Occipital lobe (tissue), 2 donors: ENCODE measurements around the gene TBC1D9. TPM values are rescaled to one million over a fixed set of nuclear protein-coding genes. Genes with fewer than 3 reads are reported as not detected.

Source experiments
- DNase-seq: peaks from one replicate; lab custom pipeline; 2025; lab: John Stamatoyannopoulos, UW
- total RNA-seq: library from RNA; depleted of rRNA; stranded (reverse); fragments of >200 nt; gene quantifications from one replicate; pipeline ENCODE4 v1.2.3, GENCODE V29; 2014

Gene TBC1D9
- total RNA-seq, 1 donor from 2014 or later, result 54.0 TPM

DNA sequence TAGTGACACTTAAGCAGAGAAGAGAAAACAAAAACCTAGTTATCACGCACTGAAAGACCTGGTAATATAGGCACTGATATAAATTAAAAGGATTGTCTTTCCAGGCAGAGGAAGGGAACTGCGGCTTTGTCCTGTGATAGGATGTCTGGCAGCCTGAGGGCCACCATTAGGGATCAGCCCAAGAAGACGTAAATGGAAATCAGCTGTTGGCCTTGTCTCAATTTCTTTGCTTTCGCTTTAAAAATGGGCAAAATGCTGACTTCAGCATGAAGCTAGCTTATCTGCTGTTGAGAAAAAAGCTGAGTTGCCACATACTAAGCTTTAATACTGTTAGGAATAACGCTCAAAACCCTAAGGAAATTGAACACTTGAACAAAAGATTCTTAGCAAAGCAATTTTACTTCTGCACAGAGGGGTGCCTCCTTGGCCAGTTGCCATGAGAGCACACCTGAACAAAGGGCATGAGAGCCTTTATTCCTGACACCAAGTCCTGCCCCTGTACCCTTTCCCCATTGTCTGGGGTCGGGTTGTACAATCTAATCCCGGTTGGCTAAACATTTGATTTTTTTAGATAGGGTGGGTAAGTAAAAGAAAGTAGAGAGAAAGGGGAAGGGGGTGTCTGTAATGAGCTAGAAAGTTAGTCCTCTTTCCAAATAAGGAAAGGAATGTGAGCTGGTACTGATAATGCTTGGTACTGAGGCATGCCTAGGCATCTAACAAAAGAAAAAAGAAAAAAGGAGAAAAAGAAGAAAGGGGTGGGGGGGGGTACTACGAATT lies 102.3 kb downstream of the TBC1D9 start:
- no peak for DNase-seq

- DNase-seq, result no peak
Measured at GRCh38 chr4:140652601-140653000, 103.6 kb downstream of the TBC1D9 start.

DNA sequence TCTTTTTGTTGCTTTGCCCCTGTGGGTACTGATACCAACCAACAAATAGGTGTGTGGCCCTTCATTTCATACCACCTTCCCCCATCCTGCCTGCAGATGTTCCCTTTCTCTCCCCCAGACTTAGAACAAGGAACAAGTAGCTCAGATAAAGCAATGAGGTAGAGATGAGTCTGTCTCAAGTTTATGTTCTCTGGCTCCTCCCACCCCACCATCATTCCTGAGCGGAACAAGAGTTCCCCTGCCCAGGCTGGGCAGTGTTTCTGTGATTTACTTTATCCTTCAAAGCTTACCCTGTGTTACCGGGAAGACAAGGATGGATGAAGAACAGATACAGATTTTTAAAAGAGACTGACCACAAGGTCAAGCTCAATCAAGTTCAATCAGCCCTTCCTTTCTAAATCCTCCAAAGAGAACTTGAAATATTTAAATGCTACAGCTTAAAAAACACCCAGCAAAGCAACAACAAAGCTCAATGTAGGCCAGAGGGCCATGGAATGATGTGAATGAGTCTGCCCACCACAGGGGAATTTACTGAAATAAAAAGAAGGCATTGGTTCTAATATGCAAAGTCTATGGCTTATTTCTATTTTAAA lies 107.4 kb downstream of the TBC1D9 start:
- no peak for DNase-seq

DNA sequence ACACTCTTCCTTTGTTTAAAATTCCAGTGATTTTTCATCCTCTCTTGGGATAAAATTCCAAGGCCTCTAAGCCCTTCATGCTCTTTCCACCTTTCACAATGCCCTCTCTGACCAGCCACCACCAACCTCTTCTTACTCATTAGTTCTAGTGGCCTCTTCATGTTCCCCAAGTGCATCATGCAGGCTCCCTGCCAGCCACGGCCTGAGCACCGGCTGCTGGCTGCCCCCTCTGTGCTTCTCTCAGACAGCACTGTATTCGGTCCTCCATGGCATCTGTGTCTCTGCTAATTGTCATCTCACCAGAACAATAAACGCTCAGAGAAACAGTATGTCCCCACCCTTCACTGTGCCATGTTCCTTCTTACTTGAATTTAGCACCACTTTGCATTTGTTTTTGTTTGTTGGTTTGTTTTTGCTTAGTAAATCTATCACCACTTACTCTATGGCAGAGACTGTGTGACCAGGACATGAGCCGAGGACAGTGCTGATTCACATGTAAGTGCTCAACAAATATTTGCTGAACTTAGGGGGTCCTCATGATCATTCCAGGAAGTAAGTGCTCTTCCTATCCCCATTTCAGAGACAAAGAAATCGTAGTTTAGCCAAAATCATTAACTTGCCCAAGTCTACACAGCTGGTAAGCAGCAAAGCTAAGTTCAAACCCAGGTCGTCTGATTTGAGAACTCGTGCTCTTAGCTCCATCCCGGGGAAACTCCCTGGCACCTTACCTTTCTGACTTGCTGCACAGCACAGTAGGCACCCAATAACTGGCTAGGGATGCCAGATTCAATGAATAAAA lies 110.4 kb downstream of the TBC1D9 start:
- DNase-seq, result no peak

DNA sequence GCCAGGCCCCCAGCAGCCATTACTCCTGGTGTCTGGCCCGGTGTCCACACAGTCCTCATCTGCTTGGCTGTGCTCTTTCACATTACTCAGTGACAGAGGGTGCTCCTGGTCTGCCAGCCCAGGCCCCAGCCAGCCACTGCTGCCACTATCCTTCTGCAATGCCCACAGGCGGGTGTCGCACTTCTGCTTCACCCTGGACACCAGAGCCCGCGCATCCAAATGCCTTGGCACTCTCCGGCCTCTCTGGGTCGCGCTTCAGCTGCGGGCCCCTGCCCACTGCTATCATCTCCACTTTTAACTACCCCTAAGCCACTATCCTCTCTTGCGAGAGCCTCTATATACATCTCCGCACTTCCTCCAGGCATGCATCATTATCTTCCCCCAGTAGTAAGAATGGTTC lies 111.0 kb downstream of the TBC1D9 start:
- no peak for DNase-seq

- DNase-seq, result no peak
Measured at GRCh38 chr4:140644470-140645185, 111.6 kb downstream of the TBC1D9 start.

DNA sequence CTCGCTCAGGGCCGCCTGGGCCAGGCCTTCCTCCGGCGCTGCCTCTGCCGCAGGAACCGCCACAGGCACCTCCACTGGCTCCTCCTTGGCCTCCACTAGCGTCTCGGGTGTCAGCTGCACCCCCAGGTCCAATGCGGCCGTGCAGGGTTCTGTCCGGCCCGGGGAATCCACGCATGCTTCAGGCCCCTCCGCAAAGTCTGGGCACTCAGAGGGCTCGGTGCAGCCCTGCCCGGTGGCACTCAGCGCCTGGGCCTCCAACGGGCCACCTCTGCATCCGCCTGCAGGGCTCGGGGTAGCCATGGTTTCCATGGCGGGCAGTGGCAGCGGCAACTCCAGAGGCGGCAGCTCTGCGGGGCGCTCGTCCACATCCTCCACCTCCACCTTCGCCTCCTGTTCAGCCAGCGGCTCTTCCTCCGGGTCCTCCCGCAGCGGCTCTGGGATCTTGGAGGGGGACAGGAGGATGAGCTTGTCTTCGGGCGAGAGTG lies 112.6 kb downstream of the TBC1D9 start:
- no peak for DNase-seq

- no peak for DNase-seq
Measured at GRCh38 chr4:140642674-140643437, 113.3 kb downstream of the TBC1D9 start.

- no peak for DNase-seq
Measured at GRCh38 chr4:140641789-140642439, 114.3 kb downstream of the TBC1D9 start.

DNA sequence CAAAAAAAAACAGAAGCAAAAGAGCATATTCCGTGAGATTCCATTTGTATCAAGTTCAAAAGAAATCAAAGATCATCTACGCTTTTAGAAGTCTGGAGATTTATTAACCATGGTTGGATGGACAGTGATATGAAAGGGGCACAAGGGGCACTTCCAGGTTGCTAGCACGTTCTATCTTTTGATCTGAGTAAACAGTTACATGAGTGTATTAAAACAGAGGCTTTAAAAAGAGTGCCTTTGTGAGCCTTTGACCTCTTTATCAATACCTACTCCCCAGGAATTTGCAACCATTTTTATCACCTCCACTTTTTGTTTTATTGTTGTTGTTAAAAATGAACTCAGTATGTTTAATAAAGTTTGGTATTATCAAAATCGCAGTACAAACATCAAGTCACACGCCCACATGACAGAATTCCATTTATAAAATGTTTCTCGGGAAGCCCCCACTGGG lies 115.1 kb downstream of the TBC1D9 start:
- no peak for DNase-seq

- no peak for DNase-seq
Measured at GRCh38 chr4:140640150-140640748, 115.9 kb downstream of the TBC1D9 start.

- no peak for DNase-seq
Measured at GRCh38 chr4:140639066-140639465, 117.1 kb downstream of the TBC1D9 start.

DNA sequence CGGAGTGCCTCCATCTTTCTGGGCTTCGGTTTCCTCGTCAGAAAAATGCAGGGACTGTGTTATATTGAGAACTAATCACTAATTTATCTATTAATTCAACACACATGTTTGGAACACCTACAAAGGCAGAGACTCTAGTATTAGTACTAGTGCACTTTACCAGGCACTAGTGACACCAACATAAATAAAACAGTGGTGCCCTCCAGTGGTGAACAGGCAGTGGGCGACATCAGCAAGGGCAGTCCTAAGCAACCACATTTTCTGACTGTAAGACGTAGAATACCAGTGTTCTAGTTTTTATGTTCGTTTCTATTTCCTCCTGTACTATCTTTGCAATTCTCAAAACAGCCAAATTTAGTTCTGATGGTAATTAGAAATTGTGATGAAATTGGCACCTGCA lies 118.3 kb downstream of the TBC1D9 start:
- DNase-seq, result no peak

DNA sequence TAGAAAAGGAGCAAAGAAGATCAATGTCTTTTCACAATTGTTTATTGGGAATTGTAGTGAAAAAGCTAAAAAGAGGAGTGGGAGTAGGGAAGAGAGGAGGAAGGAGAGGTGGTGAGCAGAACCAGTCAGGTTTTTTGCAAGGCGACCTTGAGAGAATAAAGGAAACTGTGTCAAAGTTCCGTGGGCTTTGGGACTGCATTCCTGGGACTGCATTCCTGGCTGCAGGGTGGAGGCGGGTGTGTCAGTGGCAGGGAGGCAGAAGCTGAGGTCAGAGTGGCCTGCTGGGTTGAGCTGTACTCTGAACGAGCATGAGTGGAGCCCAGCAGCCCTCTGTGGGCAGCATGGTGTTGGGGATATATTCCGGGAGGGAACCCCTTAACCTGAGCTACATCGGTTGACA lies 120.6 kb downstream of the TBC1D9 start:
- DNase-seq, result no peak

- no peak for DNase-seq
Measured at GRCh38 chr4:140633951-140634350, 122.2 kb downstream of the TBC1D9 start.

- no peak for DNase-seq
Measured at GRCh38 chr4:140633124-140633523, 123.1 kb downstream of the TBC1D9 start.

- DNase-seq, result no peak
Measured at GRCh38 chr4:140630246-140630645, 125.9 kb downstream of the TBC1D9 start.

DNA sequence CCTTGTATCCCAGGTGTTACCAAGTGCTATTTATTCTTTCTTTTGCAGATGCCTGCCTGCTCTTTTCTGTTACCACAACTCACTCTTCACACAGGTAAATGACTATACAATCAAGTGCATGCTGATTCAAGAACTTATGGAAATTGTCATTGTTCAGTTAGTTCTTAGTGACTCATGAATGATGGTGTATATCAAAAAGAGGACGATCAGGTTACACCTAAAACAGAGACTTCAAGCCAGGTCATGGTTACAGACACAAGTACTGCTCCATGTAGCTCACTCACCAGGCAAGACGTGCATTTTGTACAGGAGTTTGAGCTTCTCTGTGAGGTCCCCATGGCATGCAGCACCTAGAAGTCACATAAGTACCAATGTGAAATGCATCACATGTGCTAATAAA lies 128.2 kb downstream of the TBC1D9 start:
- no peak for DNase-seq

GRCh38 chr4:140626661-140627376 lies 129.4 kb downstream of the TBC1D9 start:
- no peak for DNase-seq
